GM18502 (cell line): ENCODE data around the gene UBE2R2.

Source experiments
- ATAC-seq: cut with Tn5 transposase; IDR thresholded peaks from one replicate; pipeline ENCODE4 v1.9.1; 2021; ENCODE audit warnings: mild to moderate bottlenecking; ENCODE audit not compliant: unreplicated experiment, poor library complexity

Gene UBE2R2

GRCh38 chr9:33964086-33964768, 147.3 kb downstream of the UBE2R2 start:
- no peak for ATAC-seq
